SK-N-SH (cell line): ENCODE results near the gene RHOT1.
"Not testable (repeated sequence)": the region's sequence is repeated elsewhere in the genome, so short reads cannot be mapped to it uniquely, and the experiment has no call there.

Experiments
- CTCF ChIP-seq: fragments of 200-600 bp; sonication (generic); IDR thresholded peaks from 2 replicates; pipeline ENCODE4 v1.6.1; 2017; ENCODE audit warnings: antibody characterized with exemption, mild to moderate bottlenecking, moderate library complexity
- EP300 ChIP-seq, 2 experiments: IDR thresholded peaks; 2 replicates each; pipeline versions ENCODE4 v1.4.0 to v1.6.1; 2012; ENCODE audit warnings: borderline replicate concordance in 1 of 2, low read depth in 1 of 2, low read length in 1 of 2
- FOSL2 ChIP-seq: IDR thresholded peaks from 2 replicates; pipeline ENCODE4 v1.4.0; 2012; ENCODE audit warnings: low read depth, mild to moderate bottlenecking, moderate library complexity, borderline replicate concordance
- RXRA ChIP-seq: IDR thresholded peaks from 2 replicates; pipeline ENCODE4 v1.4.0; 2012; ENCODE audit warnings: low read depth, mild to moderate bottlenecking, borderline replicate concordance
- TAF1 ChIP-seq: IDR thresholded peaks from 2 replicates; pipeline ENCODE4 v1.6.1; 2012; ENCODE audit warnings: low read depth, mild to moderate bottlenecking, low read length, moderate library complexity, borderline replicate concordance

GRCh38 chr17:32179526-32179925 is 37.2 kb downstream of the RHOT1 start:
- not testable (repeated sequence) for TF ChIP-seq CTCF; FOSL2; RXRA; EP300 (IDR thresholded peaks at IDR 0.05; ENCODE audit: borderline replicate concordance in 1 of 2, low read depth in 1 of 2, low read length in 1 of 2); TAF1
